Measurements from ENCODE around the gene RNU6-1.

The RNU6-1 gene

GRCh38 chr15:67839929-67840748, at the start of gene RNU6-1:
TSS of gene RNU6-1 (minus strand) at chr15:67840045.
- peak; percentile 83 to 85 for DNase-seq (ENCODE audit: low read depth in 2 of 2)

- no peak for DNase-seq (ENCODE audit: low read depth in 2 of 2)
These were observed 47.9 kb upstream of the RNU6-1 start for GRCh38 chr15:67887776-67888175.

GRCh38 chr15:67885861-67886260, 46.0 kb upstream of the RNU6-1 start:
- DNase-seq (ENCODE audit: low read depth in 2 of 2) = no peak

GRCh38 chr15:67885175-67885523, 45.3 kb upstream of the RNU6-1 start:
- no peak for DNase-seq (ENCODE audit: low read depth in 2 of 2)

- peak in 1 of 2 experiments; percentile 19 for DNase-seq (ENCODE audit: low read depth in 2 of 2)
These were observed 44.8 kb upstream of the RNU6-1 start for GRCh38 chr15:67884514-67885174.

- DNase-seq (ENCODE audit: low read depth in 2 of 2) = no peak
These were observed 44.2 kb upstream of the RNU6-1 start for GRCh38 chr15:67884009-67884408.

GRCh38 chr15:67883234-67883773, 43.5 kb upstream of the RNU6-1 start:
- no peak for DNase-seq (ENCODE audit: low read depth in 2 of 2)

- no peak for DNase-seq (ENCODE audit: low read depth in 2 of 2)
These were observed 42.8 kb upstream of the RNU6-1 start for GRCh38 chr15:67882487-67883233.

GRCh38 chr15:67880651-67881182, 40.9 kb upstream of the RNU6-1 start:
- DNase-seq (ENCODE audit: low read depth in 2 of 2) = no peak

- DNase-seq (ENCODE audit: low read depth in 2 of 2) = no peak
These were observed 39.7 kb upstream of the RNU6-1 start for GRCh38 chr15:67879440-67880129.

- DNase-seq (ENCODE audit: low read depth in 2 of 2) = no peak
These were observed 38.9 kb upstream of the RNU6-1 start for GRCh38 chr15:67878712-67879206.

GRCh38 chr15:67873777-67874176, 33.9 kb upstream of the RNU6-1 start:
- DNase-seq (ENCODE audit: low read depth in 2 of 2) = no peak

GRCh38 chr15:67870868-67871408, 31.1 kb upstream of the RNU6-1 start:
- no peak for DNase-seq (ENCODE audit: low read depth in 2 of 2)

GRCh38 chr15:67869701-67870100, 29.9 kb upstream of the RNU6-1 start:
- DNase-seq (ENCODE audit: low read depth in 2 of 2) = no peak

- no peak for DNase-seq (ENCODE audit: low read depth in 2 of 2)
These were observed 25.9 kb upstream of the RNU6-1 start for GRCh38 chr15:67865766-67866165.

GRCh38 chr15:67865331-67865730, 25.5 kb upstream of the RNU6-1 start:
- DNase-seq (ENCODE audit: low read depth in 2 of 2) = peak in 1 of 2 experiments; percentile 32

- peak in 1 of 2 experiments; percentile 33 for DNase-seq (ENCODE audit: low read depth in 2 of 2)
These were observed 23.7 kb upstream of the RNU6-1 start for GRCh38 chr15:67863442-67863987.

- no peak for DNase-seq (ENCODE audit: low read depth in 2 of 2)
These were observed 23.1 kb upstream of the RNU6-1 start for GRCh38 chr15:67862750-67863441.

GRCh38 chr15:67861983-67862382, 22.1 kb upstream of the RNU6-1 start:
- DNase-seq (ENCODE audit: low read depth in 2 of 2) = no peak
